ENCODE data around the gene CDK19. TPM values are rescaled to one million over a fixed set of nuclear protein-coding genes. Genes with fewer than 3 reads are reported as not detected.
"Not testable (repeated sequence)": the region's sequence is repeated elsewhere in the genome, so short reads cannot be mapped to it uniquely, and the experiment has no call there.

The CDK19 gene
- total and polyA plus RNA-seq, 2 experiments from 2014 or later, result 5.6 to 11.1 TPM

- H3K4me3 ChIP-seq, result no peak overlapping the region
- DNase-seq (ENCODE audit: low read depth in 1 of 2, low spot score in 1 of 2), result no peak
- no peaks in the 10 kb centered on the region for H3K36me3 ChIP-seq
- H3K4me1 ChIP-seq (ENCODE audit: low read depth), result no peaks in the 10 kb centered on the region
- H3K9me3 ChIP-seq (ENCODE audit: low read depth), result no peaks in the 10 kb centered on the region
- no peaks in the 10 kb centered on the region for H3K27me3 ChIP-seq
- H3K27ac ChIP-seq, result no peak overlapping the region
- TF ChIP-seq CTCF (IDR thresholded peaks at IDR 0.05; ENCODE audit: low read depth, low read length), result no peak
Observed at GRCh38 chr6:110856296-110856695, 41.0 kb upstream of the CDK19 start.

- Histone ChIP-seq H3K36me3 (no peaks in the 10 kb centered on the region), H3K27me3 (no peaks in the 10 kb centered on the region), H3K4me1 (ENCODE audit: low read depth) (no peaks in the 10 kb centered on the region), H3K4me3 (no peak overlapping the region), H3K9me3 (ENCODE audit: low read depth) (no peaks in the 10 kb centered on the region), H3K27ac (no peak overlapping the region)
- no peak for DNase-seq (ENCODE audit: low read depth in 1 of 2, low spot score in 1 of 2)
- TF ChIP-seq CTCF (IDR thresholded peaks at IDR 0.05; ENCODE audit: low read depth, low read length), result no peak
Observed at GRCh38 chr6:110853754-110854477, 38.6 kb upstream of the CDK19 start.

- Histone ChIP-seq H3K4me1 (ENCODE audit: low read depth) (no peaks in the 10 kb centered on the region), H3K27me3 (peaks cover 2% of the 10 kb centered on the region), H3K9me3 (ENCODE audit: low read depth) (no peaks in the 10 kb centered on the region), H3K4me3 (no peak overlapping the region), H3K36me3 (no peaks in the 10 kb centered on the region), H3K27ac (no peak overlapping the region)
- TF ChIP-seq CTCF (IDR thresholded peaks at IDR 0.05; ENCODE audit: low read depth, low read length), result no peak
- DNase-seq (ENCODE audit: low read depth in 1 of 2, low spot score in 1 of 2), result no peak
Observed at GRCh38 chr6:110852773-110853172, 37.5 kb upstream of the CDK19 start.

GRCh38 chr6:110849781-110850180, 34.5 kb upstream of the CDK19 start:
- H3K9me3 ChIP-seq (ENCODE audit: low read depth), result no peaks in the 10 kb centered on the region
- H3K27ac ChIP-seq, result no peak overlapping the region
- DNase-seq (ENCODE audit: low read depth in 1 of 2, low spot score in 1 of 2), result no peak
- TF ChIP-seq CTCF (IDR thresholded peaks at IDR 0.05; ENCODE audit: low read depth, low read length), result no peak
- no peak overlapping the region for H3K4me3 ChIP-seq
- H3K4me1 ChIP-seq (ENCODE audit: low read depth), result no peaks in the 10 kb centered on the region
- peaks cover 2% of the 10 kb centered on the region for H3K27me3 ChIP-seq
- H3K36me3 ChIP-seq, result no peaks in the 10 kb centered on the region

GRCh38 chr6:110841266-110841665, 26.0 kb upstream of the CDK19 start:
- Histone ChIP-seq H3K27me3 (no peaks in the 10 kb centered on the region), H3K9me3 (ENCODE audit: low read depth) (no peaks in the 10 kb centered on the region), H3K4me3 (no peak overlapping the region), H3K36me3 (no peaks in the 10 kb centered on the region), H3K4me1 (ENCODE audit: low read depth) (no peaks in the 10 kb centered on the region), H3K27ac (no peak overlapping the region)
- TF ChIP-seq CTCF (IDR thresholded peaks at IDR 0.05; ENCODE audit: low read depth, low read length), result no peak
- no peak for DNase-seq (ENCODE audit: low read depth in 1 of 2, low spot score in 1 of 2)

- H3K36me3 ChIP-seq; H3K27ac ChIP-seq; H3K4me1 ChIP-seq (ENCODE audit: low read depth); H3K4me3 ChIP-seq; H3K27me3 ChIP-seq; H3K9me3 ChIP-seq (ENCODE audit: low read depth): not testable (repeated sequence)
- DNase-seq (ENCODE audit: low read depth in 1 of 2, low spot score in 1 of 2), result peak in 1 of 2 donors; percentile 19
Observed at GRCh38 chr6:110835751-110836150, 20.5 kb upstream of the CDK19 start.

All from cardiac muscle cell (in vitro differentiated cells and primary cell).